Measurements from ENCODE around the gene CLNK. TPM values are rescaled to one million over a fixed set of nuclear protein-coding genes. Genes with fewer than 3 reads are reported as not detected.

CLNK gene
- total RNA-seq, 2 donors from 2014 or later: not detected

GRCh38 chr4:10521424-10521823, 163.1 kb downstream of the CLNK start:
- Mint-ChIP-seq H3K4me3 (no peak overlapping the region), H3K36me3 (ENCODE audit: low read depth) (no peaks in the 10 kb centered on the region), H3K4me1 (peaks cover 2% of the 10 kb centered on the region), H3K9me3 (no peaks in the 10 kb centered on the region), H3K27me3 (ENCODE audit: insufficient read depth) (no peaks in the 10 kb centered on the region), H3K27ac (no peak overlapping the region)
- DNase-seq: no peak
- Histone ChIP-seq H3K27me3 (ENCODE audit: control insufficient read depth, insufficient read depth, low read length, poor library complexity, severe bottlenecking) (no peaks in the 10 kb centered on the region), H3K4me3 (ENCODE audit: low read length) (no peak overlapping the region), H3K27ac (ENCODE audit: low read depth, low read length) (no peak overlapping the region), H3K9me3 (ENCODE audit: control insufficient read depth, low read length) (no peaks in the 10 kb centered on the region), H3K36me3 (ENCODE audit: control insufficient read depth, insufficient read depth, low read length) (no peaks in the 10 kb centered on the region), H3K9ac (ENCODE audit: extremely low read depth, low read length, poor library complexity, severe bottlenecking) (no peak overlapping the region), H3K4me1 (ENCODE audit: control insufficient read depth, insufficient read depth, low read length) (no peaks in the 10 kb centered on the region)
- TF ChIP-seq CTCF (conservative IDR thresholded peaks at IDR 0.05): no peak
- 87 to 100% methylated on average over 3 of the region's 3 CpGs for WGBS, 2 experiments (ENCODE audit: insufficient coverage in 1 of 2, insufficient read length in 1 of 2)

- Mint-ChIP-seq H3K4me1 (peaks cover 3% of the 10 kb centered on the region), H3K36me3 (ENCODE audit: low read depth) (no peaks in the 10 kb centered on the region), H3K4me3 (no peak overlapping the region), H3K27ac (no peak overlapping the region), H3K9me3 (peaks cover 5% of the 10 kb centered on the region), H3K27me3 (ENCODE audit: insufficient read depth) (peaks cover 4% of the 10 kb centered on the region)
- 80 to 91% methylated on average over 1 to 3 of the region's 3 CpGs for WGBS, 2 experiments (ENCODE audit: insufficient coverage in 1 of 2, insufficient read length in 1 of 2)
- Histone ChIP-seq H3K36me3 (ENCODE audit: control insufficient read depth, insufficient read depth, low read length) (no peaks in the 10 kb centered on the region), H3K4me1 (ENCODE audit: control insufficient read depth, insufficient read depth, low read length) (no peaks in the 10 kb centered on the region), H3K27ac (ENCODE audit: low read depth, low read length) (no peak overlapping the region), H3K27me3 (ENCODE audit: control insufficient read depth, insufficient read depth, low read length, poor library complexity, severe bottlenecking) (no peaks in the 10 kb centered on the region), H3K9ac (ENCODE audit: extremely low read depth, low read length, poor library complexity, severe bottlenecking) (no peak overlapping the region), H3K9me3 (ENCODE audit: control insufficient read depth, low read length) (no peaks in the 10 kb centered on the region), H3K4me3 (ENCODE audit: low read length) (no peak overlapping the region)
- DNase-seq: no peak
- no peak for TF ChIP-seq CTCF (conservative IDR thresholded peaks at IDR 0.05)
Observed at GRCh38 chr4:10509733-10510132, 174.8 kb downstream of the CLNK start.

- peaks cover 6% of the 10 kb centered on the region for H3K4me1 Mint-ChIP-seq
- H3K4me3 Mint-ChIP-seq: no peak overlapping the region
- H3K27me3 Mint-ChIP-seq (ENCODE audit: insufficient read depth): peaks cover 17% of the 10 kb centered on the region
- 83 to 98% methylated on average over 1 to 4 of the region's 4 CpGs for WGBS, 2 experiments (ENCODE audit: insufficient coverage in 1 of 2, insufficient read length in 1 of 2)
- Histone ChIP-seq H3K27ac (ENCODE audit: low read depth, low read length) (no peak overlapping the region), H3K4me1 (ENCODE audit: control insufficient read depth, insufficient read depth, low read length) (no peaks in the 10 kb centered on the region), H3K27me3 (ENCODE audit: control insufficient read depth, insufficient read depth, low read length, poor library complexity, severe bottlenecking) (no peaks in the 10 kb centered on the region), H3K9me3 (ENCODE audit: control insufficient read depth, low read length) (no peaks in the 10 kb centered on the region), H3K9ac (ENCODE audit: extremely low read depth, low read length, poor library complexity, severe bottlenecking) (no peak overlapping the region), H3K4me3 (ENCODE audit: low read length) (no peak overlapping the region), H3K36me3 (ENCODE audit: control insufficient read depth, insufficient read depth, low read length) (no peaks in the 10 kb centered on the region)
- DNase-seq: no peak
- peaks cover 5% of the 10 kb centered on the region for H3K9me3 Mint-ChIP-seq
- H3K36me3 Mint-ChIP-seq (ENCODE audit: low read depth): no peaks in the 10 kb centered on the region
- TF ChIP-seq CTCF (conservative IDR thresholded peaks at IDR 0.05): no peak
- H3K27ac Mint-ChIP-seq: no peak overlapping the region
Observed at GRCh38 chr4:10506077-10506476, 178.5 kb downstream of the CLNK start.
